Transverse colon (tissue), 3 donors: Measurements from ENCODE around the gene THOP1.

Source experiments
- CTCF ChIP-seq, 5 experiments: fragments of 200-600 bp in 3 of 5; fragments of 450-650 bp in 2 of 5; sonication (generic) in 3 of 5; IDR thresholded peaks; 1 replicate in 2 of 5; 2 replicates in 3 of 5; pipeline ENCODE4 v1.5.1; 2016 to 2017; ENCODE audit warnings: antibody characterized with exemption in 5 of 5, inconsistent platforms in 3 of 5, mild to moderate bottlenecking in 2 of 5, moderate library complexity in 1 of 5
- POLR2A ChIP-seq: fragments of 450-650 bp; IDR thresholded peaks from one replicate; pipeline ENCODE4 v1.6.1; 2016; ENCODE audit warnings: antibody characterized with exemption, mild to moderate bottlenecking, moderate library complexity

GRCh38 chr19:2808129-2808941 lies 23.0 kb downstream of the THOP1 start:
- TF ChIP-seq CTCF (IDR thresholded peaks at IDR 0.05) (no peak), POLR2A (no peak)
